ENCODE data around the gene TRPT1.

DNA sequence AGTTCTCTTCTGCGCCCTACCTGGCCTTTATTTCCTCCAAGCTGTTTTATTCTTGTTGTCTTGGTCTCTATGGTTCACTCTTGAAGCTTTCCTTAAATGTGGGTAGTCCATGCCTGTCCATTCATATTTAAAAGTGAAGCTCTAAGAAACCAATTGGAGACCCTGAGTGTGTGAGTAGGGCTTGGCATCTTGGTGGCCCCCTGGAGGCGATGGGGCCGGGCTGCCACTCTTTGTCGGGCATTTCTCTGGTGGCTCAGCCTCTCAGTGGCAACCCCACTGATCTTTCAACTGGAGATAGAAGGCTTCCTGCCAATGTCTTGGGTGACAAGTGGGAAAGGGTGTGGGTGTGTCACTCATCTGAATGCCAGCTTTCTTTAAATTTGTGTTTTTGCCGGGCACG is 9.1 kb downstream of the TRPT1 start:
- TF ChIP-seq, protein P1, sequence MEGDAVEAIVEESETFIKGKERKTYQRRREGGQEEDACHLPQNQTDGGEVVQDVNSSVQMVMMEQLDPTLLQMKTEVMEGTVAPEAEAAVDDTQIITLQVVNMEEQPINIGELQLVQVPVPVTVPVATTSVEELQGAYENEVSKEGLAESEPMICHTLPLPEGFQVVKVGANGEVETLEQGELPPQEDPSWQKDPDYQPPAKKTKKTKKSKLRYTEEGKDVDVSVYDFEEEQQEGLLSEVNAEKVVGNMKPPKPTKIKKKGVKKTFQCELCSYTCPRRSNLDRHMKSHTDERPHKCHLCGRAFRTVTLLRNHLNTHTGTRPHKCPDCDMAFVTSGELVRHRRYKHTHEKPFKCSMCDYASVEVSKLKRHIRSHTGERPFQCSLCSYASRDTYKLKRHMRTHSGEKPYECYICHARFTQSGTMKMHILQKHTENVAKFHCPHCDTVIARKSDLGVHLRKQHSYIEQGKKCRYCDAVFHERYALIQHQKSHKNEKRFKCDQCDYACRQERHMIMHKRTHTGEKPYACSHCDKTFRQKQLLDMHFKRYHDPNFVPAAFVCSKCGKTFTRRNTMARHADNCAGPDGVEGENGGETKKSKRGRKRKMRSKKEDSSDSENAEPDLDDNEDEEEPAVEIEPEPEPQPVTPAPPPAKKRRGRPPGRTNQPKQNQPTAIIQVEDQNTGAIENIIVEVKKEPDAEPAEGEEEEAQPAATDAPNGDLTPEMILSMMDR (IDR thresholded peaks at IDR 0.05; ENCODE audit: low read depth, low read length, poor library complexity, severe bottlenecking) = peak; percentile 29
- no peak for TF ChIP-seq EZH2phosphoT487 (IDR thresholded peaks at IDR 0.05; ENCODE audit: borderline replicate concordance, low read length)
